Hematopoietic multipotent progenitor cell treated with erythropoietin and hydrocortisone succinate and interleukin-3 and kit ligand, for 17 days (in vitro differentiated cells): Measurements from ENCODE around the gene FN1.
"Not testable (repeated sequence)": the region's sequence is repeated elsewhere in the genome, so short reads cannot be mapped to it uniquely, and the experiment has no call there.

Source experiments
- DNase-seq: peaks from one replicate; pipeline ENCODE4 v3.0.0-alpha.2; 2015; ENCODE audit warnings: low spot score

Gene FN1

DNA sequence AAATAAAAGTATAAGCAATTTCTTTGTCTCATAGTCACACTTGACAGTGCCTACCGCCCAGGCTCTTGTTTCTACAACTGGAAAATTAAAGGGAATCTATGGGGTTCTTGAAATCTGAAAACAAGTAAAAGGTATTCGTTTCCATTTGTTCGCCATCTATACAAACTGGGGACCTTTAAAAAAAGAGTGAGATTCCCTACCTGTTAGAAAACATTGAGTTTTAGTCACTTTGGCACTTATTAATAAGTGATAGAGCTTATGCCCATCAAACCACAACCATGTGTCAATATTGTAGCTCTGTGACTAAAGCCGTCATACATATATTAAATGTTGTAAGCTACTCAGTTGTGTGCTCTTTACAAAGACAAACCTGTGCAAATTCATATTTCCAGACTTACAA is 13.2 kb downstream of the FN1 start:
- DNase-seq = no peak

- DNase-seq = no peak
Measured at GRCh38 chr2:215421859-215422461, 13.9 kb downstream of the FN1 start.

- DNase-seq = no peak
Measured at GRCh38 chr2:215420471-215420935, 15.4 kb downstream of the FN1 start.

GRCh38 chr2:215419769-215420470 is 15.9 kb downstream of the FN1 start:
- no peak for DNase-seq

- no peak for DNase-seq
Measured at GRCh38 chr2:215419113-215419512, 16.8 kb downstream of the FN1 start.

GRCh38 chr2:215418064-215418963 is 17.6 kb downstream of the FN1 start:
- no peak for DNase-seq

- no peak for DNase-seq
Measured at GRCh38 chr2:215417400-215417951, 18.4 kb downstream of the FN1 start.

GRCh38 chr2:215416656-215417055 is 19.2 kb downstream of the FN1 start:
- no peak for DNase-seq

- no peak for DNase-seq
Measured at GRCh38 chr2:215415820-215416577, 19.9 kb downstream of the FN1 start.

DNA sequence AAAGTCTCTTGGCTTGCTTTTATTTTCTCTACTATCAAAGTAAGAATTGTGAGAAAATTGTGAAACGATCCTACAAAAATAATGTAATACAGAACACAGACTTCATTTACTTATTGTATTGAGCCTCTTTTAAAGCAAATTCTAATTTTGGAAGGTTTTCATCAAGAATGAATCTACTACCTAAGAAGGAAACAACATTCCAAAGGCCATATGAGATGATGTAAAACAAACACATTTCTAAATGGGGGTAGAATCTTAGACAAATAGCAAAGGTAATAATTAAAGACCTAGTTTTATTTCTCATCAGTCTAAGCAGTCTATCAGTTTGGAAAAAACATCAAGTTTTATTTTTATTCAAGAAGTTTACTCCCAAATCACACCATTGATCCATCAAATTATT is 20.6 kb downstream of the FN1 start:
- DNase-seq = no peak

GRCh38 chr2:215414674-215415073 is 21.2 kb downstream of the FN1 start:
- DNase-seq = no peak

DNA sequence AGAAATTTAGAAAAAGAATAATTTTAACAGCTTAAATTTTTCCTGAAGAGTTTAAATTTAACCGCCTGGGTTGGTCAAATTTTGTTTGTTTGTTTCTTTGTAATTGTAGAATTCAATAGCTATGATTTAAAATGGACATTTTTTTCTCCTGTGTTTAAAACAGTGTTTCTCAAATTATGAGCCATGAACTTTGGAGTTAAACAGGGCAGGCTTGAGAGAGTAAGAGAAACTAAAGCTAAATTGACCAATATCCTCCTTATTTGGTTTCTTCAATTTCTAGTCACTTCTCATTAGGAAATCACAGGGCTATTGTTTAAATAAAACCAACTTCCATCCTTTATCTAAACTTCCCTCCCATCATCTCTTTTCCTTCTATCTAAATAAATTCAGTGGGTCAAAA is 21.9 kb downstream of the FN1 start:
- no peak for DNase-seq

DNA sequence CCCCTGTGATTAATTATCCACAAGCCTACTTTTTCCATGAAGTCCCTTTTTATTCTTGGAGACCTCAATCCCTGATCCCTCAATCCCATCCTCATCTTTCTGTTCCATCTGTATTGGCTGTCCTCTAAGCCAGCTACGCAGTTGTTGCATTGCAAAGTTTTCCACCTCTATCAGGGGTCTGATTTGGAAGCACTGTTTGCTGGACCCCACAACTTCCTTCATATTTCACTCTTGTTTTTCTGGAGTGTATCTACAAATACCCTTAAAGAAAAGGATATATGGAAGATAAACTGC is 22.4 kb downstream of the FN1 start:
- no peak for DNase-seq

GRCh38 chr2:215411941-215412743 is 23.7 kb downstream of the FN1 start:
- DNase-seq = no peak

- DNase-seq = no peak
Measured at GRCh38 chr2:215410932-215411285, 25.0 kb downstream of the FN1 start.

- DNase-seq = not testable (repeated sequence)
Measured at GRCh38 chr2:215410181-215410931, 25.5 kb downstream of the FN1 start.

GRCh38 chr2:215409331-215410127 is 26.3 kb downstream of the FN1 start:
- no peak for DNase-seq

GRCh38 chr2:215408441-215408840 is 27.4 kb downstream of the FN1 start:
- not testable (repeated sequence) for DNase-seq

DNA sequence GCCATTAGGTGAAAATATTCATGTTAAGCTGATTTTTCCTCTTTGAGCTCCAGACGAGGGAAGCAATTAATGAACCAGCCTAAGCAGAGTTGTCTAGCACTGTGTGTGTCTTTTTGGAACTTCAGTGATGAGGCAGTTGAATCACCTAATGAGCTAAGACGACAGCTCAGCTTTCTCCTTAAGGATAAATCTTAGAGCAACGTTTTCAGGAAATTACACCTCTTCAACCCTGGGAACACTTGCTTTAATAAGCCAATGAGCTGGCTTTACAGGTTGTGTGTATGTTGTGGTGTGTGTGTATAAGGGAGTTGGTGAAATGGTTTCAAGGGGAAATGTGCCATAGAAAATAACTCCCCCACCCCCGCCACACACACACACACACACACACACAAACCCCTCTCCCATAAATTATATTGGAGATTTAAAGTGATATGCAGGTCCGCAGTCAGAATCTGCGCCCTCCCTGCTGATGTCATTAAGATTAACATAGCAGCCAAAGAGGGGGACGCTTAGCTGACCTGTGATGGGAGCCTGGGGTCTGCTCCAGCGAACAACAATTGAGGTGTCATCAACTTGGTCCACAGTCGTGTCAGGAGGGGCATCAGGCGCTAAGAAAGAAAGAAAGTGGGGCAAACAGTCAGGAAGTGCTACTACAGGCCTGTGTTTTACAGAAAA is 28.1 kb downstream of the FN1 start:
- DNase-seq = no peak
